Activated CD8-positive, alpha-beta T cell treated with anti-CD3 and anti-CD28 coated beads for 36 hours (primary cell): ENCODE measurements around the gene PTPRD. TPM values are rescaled to one million over a fixed set of nuclear protein-coding genes. Genes with fewer than 3 reads are reported as not detected.

ENCODE experiments used
- ATAC-seq: fragments of 200-7000 bp; cut with Tn5 transposase; one replicate; pipeline ENCODE4 v1.10.0; 2021; ENCODE audit warnings: mild to moderate bottlenecking, moderate library complexity
- CTCF ChIA-PET: fragments of 350-600 bp; sonication (Branson Sonifier 250); formaldehyde crosslinking; loops from one replicate; lab custom pipeline; 2021; ENCODE audit warnings: antibody characterized with exemption; lab: Charles Lee
- POLR2A ChIA-PET: fragments of 350-600 bp; sonication (Branson Sonifier 250); formaldehyde crosslinking; loops from one replicate; lab custom pipeline; 2021; ENCODE audit warnings: antibody characterized with exemption; lab: Charles Lee
- DNase-seq: peaks from one replicate; pipeline ENCODE4 v3.0.0-alpha.2; 2020
- H3K27ac Mint-ChIP-seq: one replicate; pipeline ENCODE4 v1.8.0; 2021; ENCODE audit warnings: mild to moderate bottlenecking, mixed read lengths
- H3K27me3 Mint-ChIP-seq: one replicate; pipeline ENCODE4 v1.8.0; 2021; ENCODE audit warnings: mixed read lengths
- H3K36me3 Mint-ChIP-seq: one replicate; pipeline ENCODE4 v1.8.0; 2021; ENCODE audit warnings: low read depth, mixed read lengths
- H3K4me1 Mint-ChIP-seq: one replicate; pipeline ENCODE4 v1.8.0; 2021; ENCODE audit warnings: low read depth, mixed read lengths
- H3K4me3 Mint-ChIP-seq: one replicate; pipeline ENCODE4 v1.8.0; 2021; ENCODE audit warnings: mild to moderate bottlenecking, moderate library complexity, mixed read lengths
- H3K9me3 Mint-ChIP-seq: one replicate; pipeline ENCODE4 v1.8.0; 2021; ENCODE audit warnings: mixed read lengths
- CTCF ChIP-seq: fragments of 200-600 bp; IDR thresholded peaks from one replicate; pipeline ENCODE4 v1.8.0; 2022; ENCODE audit warnings: antibody characterized with exemption, mild to moderate bottlenecking
- intact Hi-C: fragments of 100-400 bp; cut with micrococcal nuclease; formaldehyde crosslinking; loops from one replicate; pipeline ENCODE4 v1.10.0; 2022
- total RNA-seq, 2 experiments: library from RNA; stranded (reverse); gene quantifications; one replicate each; pipeline ENCODE4 v1.2.3, GENCODE V29; 2021

Gene PTPRD
- total RNA-seq, 2 experiments from 2014 or later, result not detected

- H3K27me3 Mint-ChIP-seq, result no peaks in the 10 kb centered on the region
- intact Hi-C loops, result no loop called here
- ChIA-PET POLR2A (no interaction called here), CTCF (no interaction called here)
- no peaks in the 10 kb centered on the region for H3K4me1 Mint-ChIP-seq
- TF ChIP-seq CTCF, result no peak
- H3K9me3 Mint-ChIP-seq, result no peaks in the 10 kb centered on the region
- no peak for DNase-seq
- no peak for ATAC-seq
- H3K36me3 Mint-ChIP-seq, result no peaks in the 10 kb centered on the region
- no peak overlapping the region for H3K4me3 Mint-ChIP-seq
- H3K27ac Mint-ChIP-seq, result no peak overlapping the region
Measured at GRCh38 chr9:10079284-10079964, 533.4 kb downstream of the PTPRD start.

- CTCF ChIA-PET, result no interaction called here
- H3K4me3 Mint-ChIP-seq, result no peak overlapping the region
Measured at GRCh38 chr9:10071579-10071978, 541.2 kb downstream of the PTPRD start.

GRCh38 chr9:10062629-10063395, 550.0 kb downstream of the PTPRD start:
- no peak for ATAC-seq
- TF ChIP-seq CTCF, result no peak
- Mint-ChIP-seq H3K4me1 (no peaks in the 10 kb centered on the region), H3K27me3 (no peaks in the 10 kb centered on the region), H3K36me3 (no peaks in the 10 kb centered on the region), H3K4me3 (no peak overlapping the region), H3K9me3 (peaks cover 4% of the 10 kb centered on the region), H3K27ac (no peak overlapping the region)
- ChIA-PET POLR2A (no interaction called here), CTCF (no interaction called here)
- DNase-seq, result no peak
- intact Hi-C loops, result no loop called here

More at GRCh38 chr9:10071579-10071978, 541.2 kb downstream of the PTPRD start:
- Mint-ChIP-seq H3K36me3 (no peaks in the 10 kb centered on the region), H3K9me3 (peaks cover 3% of the 10 kb centered on the region), H3K27ac (no peak overlapping the region), H3K4me1 (no peaks in the 10 kb centered on the region), H3K27me3 (no peaks in the 10 kb centered on the region)
- no peak for DNase-seq
- TF ChIP-seq CTCF, result no peak
- no peak for ATAC-seq
- intact Hi-C loops, result no loop called here
- POLR2A ChIA-PET, result no interaction called here

GRCh38 chr9:10059044-10059443, 553.8 kb downstream of the PTPRD start:
- no peaks in the 10 kb centered on the region for H3K36me3 Mint-ChIP-seq
- intact Hi-C loops, result no loop called here
- no peak overlapping the region for H3K4me3 Mint-ChIP-seq
- TF ChIP-seq CTCF, result no peak
- no peak overlapping the region for H3K27ac Mint-ChIP-seq
- H3K4me1 Mint-ChIP-seq, result no peaks in the 10 kb centered on the region
- DNase-seq, result no peak
- CTCF ChIA-PET, result no interaction called here
- POLR2A ChIA-PET, result no interaction called here
- no peaks in the 10 kb centered on the region for H3K9me3 Mint-ChIP-seq
- no peaks in the 10 kb centered on the region for H3K27me3 Mint-ChIP-seq
- no peak for ATAC-seq

- H3K4me1 Mint-ChIP-seq, result no peaks in the 10 kb centered on the region
- ChIA-PET POLR2A (no interaction called here), CTCF (no interaction called here)
- TF ChIP-seq CTCF, result no peak
- H3K4me3 Mint-ChIP-seq, result no peak overlapping the region
- H3K36me3 Mint-ChIP-seq, result no peaks in the 10 kb centered on the region
- intact Hi-C loops, result no loop called here
- DNase-seq, result no peak
- ATAC-seq, result no peak
- no peaks in the 10 kb centered on the region for H3K9me3 Mint-ChIP-seq
- no peak overlapping the region for H3K27ac Mint-ChIP-seq
- no peaks in the 10 kb centered on the region for H3K27me3 Mint-ChIP-seq
Measured at GRCh38 chr9:10055886-10056395, 556.9 kb downstream of the PTPRD start.
